GM12878 (cell line): Measurements from ENCODE around the gene ZNF544. TPM values are rescaled to one million over a fixed set of nuclear protein-coding genes. Genes with fewer than 3 reads are reported as not detected.

Experiments used
- ATF7 ChIP-seq: fragments of 450-650 bp; IDR thresholded peaks from 2 replicates; pipeline ENCODE4 v1.6.1; 2016; ENCODE audit warnings: low read depth, mild to moderate bottlenecking
- BMI1 ChIP-seq: fragments of 450-650 bp; IDR thresholded peaks from 2 replicates; pipeline ENCODE4 v1.6.1; 2016; ENCODE audit warnings: mild to moderate bottlenecking, moderate library complexity, borderline replicate concordance
- CBX3 ChIP-seq: fragments of 200-600 bp; sonication (generic); IDR thresholded peaks from 2 replicates; pipeline ENCODE4 v1.6.1; 2016; ENCODE audit warnings: low read depth, borderline replicate concordance
- CREM ChIP-seq: IDR thresholded peaks from 2 replicates; pipeline ENCODE4 v1.6.1; 2014; ENCODE audit warnings: antibody characterized with exemption, low read depth
- DPF2 ChIP-seq: fragments of 450-650 bp; IDR thresholded peaks from 2 replicates; pipeline ENCODE4 v1.6.1; 2017; ENCODE audit warnings: mild to moderate bottlenecking
- FOS ChIP-seq: IDR thresholded peaks from 3 replicates; pipeline ENCODE4 v1.6.1; 2011; ENCODE audit warnings: borderline replicate concordance; ENCODE audit not compliant: insufficient read length; ENCODE audit errors: extremely low read depth
- KDM1A ChIP-seq: fragments of 200-600 bp; sonication (generic); IDR thresholded peaks from 2 replicates; pipeline ENCODE4 v1.6.1; 2016; ENCODE audit warnings: borderline replicate concordance
- MTA2 ChIP-seq: fragments of 450-650 bp; IDR thresholded peaks from 2 replicates; pipeline ENCODE4 v1.6.1; 2016; ENCODE audit warnings: low read depth, mild to moderate bottlenecking, moderate library complexity
- MYB ChIP-seq: fragments of 150-350 bp; IDR thresholded peaks from 2 replicates; pipeline ENCODE4 v1.6.1; 2014; ENCODE audit warnings: mild to moderate bottlenecking, low read depth, low read length, borderline replicate concordance
- POU2F2 ChIP-seq: IDR thresholded peaks from 3 replicates; pipeline ENCODE4 v1.6.1; 2011; ENCODE audit warnings: low read depth, mild to moderate bottlenecking, low read length, borderline replicate concordance
- RELA ChIP-seq: fragments of 450-650 bp; IDR thresholded peaks from 2 replicates; pipeline ENCODE4 v1.8.0; 2014; ENCODE audit warnings: borderline replicate concordance; ENCODE audit not compliant: partially characterized antibody
- SP1 ChIP-seq: IDR thresholded peaks from one replicate; pipeline ENCODE4 v1.6.1; 2011; ENCODE audit warnings: low read depth, low read length
- SUPT20H ChIP-seq: IDR thresholded peaks from 2 replicates; pipeline ENCODE4 v1.6.1; 2011; ENCODE audit warnings: low read depth, mild to moderate bottlenecking, low read length, moderate library complexity, borderline replicate concordance; ENCODE audit not compliant: control insufficient read depth
- TCF3 ChIP-seq: IDR thresholded peaks from 2 replicates; pipeline ENCODE4 v1.6.1; 2012; ENCODE audit warnings: low read depth, mild to moderate bottlenecking, low read length, borderline replicate concordance; ENCODE audit not compliant: insufficient read depth
- polyA plus RNA-seq, 11 experiments: library from polyadenylated mRNA; depleted of rRNA in 4 of 11; unstranded in 6 of 11; stranded (reverse) in 5 of 11; fragments of >200 nt; fragmentation: Nextera tagmentation in 4 of 11; fragmentation: Illumina TruSeq in 1 of 11; extraction: Ambion mirVana in 4 of 11; extraction: Trizol in 1 of 11; gene quantifications; 1 replicate in 1 of 11; 2 replicates in 10 of 11; pipeline versions ENCODE4 v1.2.1 to v1.2.3, GENCODE V29; 2011 to 2016; ENCODE audit warnings: inconsistent platforms in 2 of 11, missing spikeins in 2 of 11, low read depth in 1 of 11
- total RNA-seq, 4 experiments: library from RNA; depleted of rRNA in 3 of 4; stranded (reverse); fragments of >200 nt in 3 of 4; fragmentation: Illumina TruSeq in 1 of 4; extraction: Trizol in 1 of 4; gene quantifications; 2 replicates each; pipeline versions ENCODE4 v1.2.1 to v1.2.3, GENCODE V29; 2013 to 2021
- TF ChIP-seq, protein P1 (sequence below): IDR thresholded peaks from 2 replicates; pipeline ENCODE4 v1.6.1; 2011; ENCODE audit warnings: low read depth, mild to moderate bottlenecking, low read length, moderate library complexity, borderline replicate concordance; ENCODE audit errors: extremely low read depth
- TF ChIP-seq, protein P2 (sequence below): fragments of 450-650 bp; IDR thresholded peaks from 2 replicates; pipeline ENCODE4 v1.6.1; 2017; ENCODE audit warnings: mild to moderate bottlenecking, low read depth, inconsistent platforms; ENCODE audit not compliant: poor library complexity, severe bottlenecking
- TF ChIP-seq, protein P3 (sequence below): IDR thresholded peaks from 2 replicates; pipeline ENCODE4 v1.6.1; 2011; ENCODE audit warnings: mild to moderate bottlenecking, low read depth, low read length, moderate library complexity; ENCODE audit not compliant: insufficient replicate concordance
- TF ChIP-seq, protein P4 (sequence below): fragments of 450-650 bp; IDR thresholded peaks from 2 replicates; pipeline ENCODE4 v1.6.1; 2017; ENCODE audit warnings: mild to moderate bottlenecking
- TF ChIP-seq, protein P5 (sequence below): fragments of 450-650 bp; IDR thresholded peaks from 2 replicates; pipeline ENCODE4 v1.6.1; 2017; ENCODE audit warnings: antibody characterized with exemption, mild to moderate bottlenecking, moderate library complexity

ZNF544 gene
- total and polyA plus RNA-seq, 10 of the 15 experiments (the other 5 are each of a cell fraction or from before 2014, with no cell fraction given), result 27.3 to 70.1 (median 42.6) TPM

DNA sequence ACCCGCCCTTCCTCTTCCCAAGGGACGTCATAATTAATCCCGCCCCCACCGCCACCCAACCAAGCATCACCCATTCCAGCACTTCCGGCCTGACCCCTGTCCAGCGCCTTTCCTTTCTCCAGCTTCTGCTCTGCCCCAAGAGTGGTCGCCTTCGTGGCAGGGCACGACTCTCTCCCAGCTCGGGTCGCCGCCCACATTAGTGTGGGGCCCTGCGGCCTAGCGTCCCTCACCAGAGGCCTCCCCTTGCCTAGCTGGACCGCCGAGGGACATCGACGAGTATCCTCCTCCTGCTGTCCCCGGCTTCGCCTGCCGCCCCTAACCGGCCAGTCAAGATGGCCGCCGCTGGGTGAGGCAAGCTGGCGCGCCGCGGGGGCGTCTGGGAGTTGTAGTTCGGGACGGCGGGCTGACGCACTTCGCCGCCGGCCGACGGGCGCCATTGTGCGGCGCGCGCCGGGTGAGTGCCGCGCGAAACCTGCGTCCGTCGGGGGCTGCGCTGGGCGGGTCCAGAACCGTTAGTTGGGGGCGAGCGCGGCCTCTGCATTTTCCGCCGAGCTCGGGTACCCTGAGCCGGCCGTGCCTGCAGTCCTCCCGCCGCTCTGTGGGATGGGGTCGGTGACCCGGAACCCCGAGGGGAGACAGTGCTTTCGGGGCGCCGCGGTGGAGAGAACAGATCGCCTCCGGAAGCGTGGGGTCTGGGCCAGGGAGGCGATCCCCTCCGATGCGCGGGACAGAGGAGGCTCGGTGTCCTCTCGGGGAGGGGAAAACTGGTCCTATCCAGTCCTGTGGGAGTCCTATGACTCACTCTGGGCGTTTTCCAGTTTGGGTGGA lies 45.5 kb upstream of the ZNF544 start, which contains the start of gene ZNF274 (continued):
- TF ChIP-seq RELA, result no peak
- 0 out of 2 replicates have a peak, but pooled peaks have one; percentile 66 for TF ChIP-seq DPF2
- TF ChIP-seq CREM, result 0 out of 2 replicates have a peak, but pooled peaks have one; percentile 59
- peak; percentile 64 for TF ChIP-seq ATF7
- TF ChIP-seq, protein P1, sequence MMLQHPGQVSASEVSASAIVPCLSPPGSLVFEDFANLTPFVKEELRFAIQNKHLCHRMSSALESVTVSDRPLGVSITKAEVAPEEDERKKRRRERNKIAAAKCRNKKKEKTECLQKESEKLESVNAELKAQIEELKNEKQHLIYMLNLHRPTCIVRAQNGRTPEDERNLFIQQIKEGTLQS, result no peak
- TF ChIP-seq, protein P2, sequence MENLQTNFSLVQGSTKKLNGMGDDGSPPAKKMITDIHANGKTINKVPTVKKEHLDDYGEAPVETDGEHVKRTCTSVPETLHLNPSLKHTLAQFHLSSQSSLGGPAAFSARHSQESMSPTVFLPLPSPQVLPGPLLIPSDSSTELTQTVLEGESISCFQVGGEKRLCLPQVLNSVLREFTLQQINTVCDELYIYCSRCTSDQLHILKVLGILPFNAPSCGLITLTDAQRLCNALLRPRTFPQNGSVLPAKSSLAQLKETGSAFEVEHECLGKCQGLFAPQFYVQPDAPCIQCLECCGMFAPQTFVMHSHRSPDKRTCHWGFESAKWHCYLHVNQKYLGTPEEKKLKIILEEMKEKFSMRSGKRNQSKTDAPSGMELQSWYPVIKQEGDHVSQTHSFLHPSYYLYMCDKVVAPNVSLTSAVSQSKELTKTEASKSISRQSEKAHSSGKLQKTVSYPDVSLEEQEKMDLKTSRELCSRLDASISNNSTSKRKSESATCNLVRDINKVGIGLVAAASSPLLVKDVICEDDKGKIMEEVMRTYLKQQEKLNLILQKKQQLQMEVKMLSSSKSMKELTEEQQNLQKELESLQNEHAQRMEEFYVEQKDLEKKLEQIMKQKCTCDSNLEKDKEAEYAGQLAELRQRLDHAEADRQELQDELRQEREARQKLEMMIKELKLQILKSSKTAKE, result no peak
- TF ChIP-seq CBX3, result no peak
- TF ChIP-seq POU2F2, result no peak; the same call in 1 of the 3 replicates
- no peak for TF ChIP-seq FOS
- TF ChIP-seq BMI1, result no peak
- TF ChIP-seq TCF3, result 0 out of 2 replicates have a peak, but pooled peaks have one; percentile 63
- TF ChIP-seq, protein P3, sequence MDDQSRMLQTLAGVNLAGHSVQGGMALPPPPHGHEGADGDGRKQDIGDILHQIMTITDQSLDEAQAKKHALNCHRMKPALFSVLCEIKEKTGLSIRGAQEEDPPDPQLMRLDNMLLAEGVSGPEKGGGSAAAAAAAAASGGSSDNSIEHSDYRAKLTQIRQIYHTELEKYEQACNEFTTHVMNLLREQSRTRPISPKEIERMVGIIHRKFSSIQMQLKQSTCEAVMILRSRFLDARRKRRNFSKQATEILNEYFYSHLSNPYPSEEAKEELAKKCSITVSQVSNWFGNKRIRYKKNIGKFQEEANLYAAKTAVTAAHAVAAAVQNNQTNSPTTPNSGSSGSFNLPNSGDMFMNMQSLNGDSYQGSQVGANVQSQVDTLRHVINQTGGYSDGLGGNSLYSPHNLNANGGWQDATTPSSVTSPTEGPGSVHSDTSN, result no peak
- TF ChIP-seq MYB, result no peak
- TF ChIP-seq, protein P4, sequence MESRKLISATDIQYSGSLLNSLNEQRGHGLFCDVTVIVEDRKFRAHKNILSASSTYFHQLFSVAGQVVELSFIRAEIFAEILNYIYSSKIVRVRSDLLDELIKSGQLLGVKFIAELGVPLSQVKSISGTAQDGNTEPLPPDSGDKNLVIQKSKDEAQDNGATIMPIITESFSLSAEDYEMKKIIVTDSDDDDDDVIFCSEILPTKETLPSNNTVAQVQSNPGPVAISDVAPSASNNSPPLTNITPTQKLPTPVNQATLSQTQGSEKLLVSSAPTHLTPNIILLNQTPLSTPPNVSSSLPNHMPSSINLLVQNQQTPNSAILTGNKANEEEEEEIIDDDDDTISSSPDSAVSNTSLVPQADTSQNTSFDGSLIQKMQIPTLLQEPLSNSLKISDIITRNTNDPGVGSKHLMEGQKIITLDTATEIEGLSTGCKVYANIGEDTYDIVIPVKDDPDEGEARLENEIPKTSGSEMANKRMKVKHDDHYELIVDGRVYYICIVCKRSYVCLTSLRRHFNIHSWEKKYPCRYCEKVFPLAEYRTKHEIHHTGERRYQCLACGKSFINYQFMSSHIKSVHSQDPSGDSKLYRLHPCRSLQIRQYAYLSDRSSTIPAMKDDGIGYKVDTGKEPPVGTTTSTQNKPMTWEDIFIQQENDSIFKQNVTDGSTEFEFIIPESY, result no peak
- TF ChIP-seq SP1, result peak; percentile 38
- no peak for TF ChIP-seq MTA2
- no peak for TF ChIP-seq SUPT20H
- no peak for TF ChIP-seq KDM1A
- TF ChIP-seq, protein P5, sequence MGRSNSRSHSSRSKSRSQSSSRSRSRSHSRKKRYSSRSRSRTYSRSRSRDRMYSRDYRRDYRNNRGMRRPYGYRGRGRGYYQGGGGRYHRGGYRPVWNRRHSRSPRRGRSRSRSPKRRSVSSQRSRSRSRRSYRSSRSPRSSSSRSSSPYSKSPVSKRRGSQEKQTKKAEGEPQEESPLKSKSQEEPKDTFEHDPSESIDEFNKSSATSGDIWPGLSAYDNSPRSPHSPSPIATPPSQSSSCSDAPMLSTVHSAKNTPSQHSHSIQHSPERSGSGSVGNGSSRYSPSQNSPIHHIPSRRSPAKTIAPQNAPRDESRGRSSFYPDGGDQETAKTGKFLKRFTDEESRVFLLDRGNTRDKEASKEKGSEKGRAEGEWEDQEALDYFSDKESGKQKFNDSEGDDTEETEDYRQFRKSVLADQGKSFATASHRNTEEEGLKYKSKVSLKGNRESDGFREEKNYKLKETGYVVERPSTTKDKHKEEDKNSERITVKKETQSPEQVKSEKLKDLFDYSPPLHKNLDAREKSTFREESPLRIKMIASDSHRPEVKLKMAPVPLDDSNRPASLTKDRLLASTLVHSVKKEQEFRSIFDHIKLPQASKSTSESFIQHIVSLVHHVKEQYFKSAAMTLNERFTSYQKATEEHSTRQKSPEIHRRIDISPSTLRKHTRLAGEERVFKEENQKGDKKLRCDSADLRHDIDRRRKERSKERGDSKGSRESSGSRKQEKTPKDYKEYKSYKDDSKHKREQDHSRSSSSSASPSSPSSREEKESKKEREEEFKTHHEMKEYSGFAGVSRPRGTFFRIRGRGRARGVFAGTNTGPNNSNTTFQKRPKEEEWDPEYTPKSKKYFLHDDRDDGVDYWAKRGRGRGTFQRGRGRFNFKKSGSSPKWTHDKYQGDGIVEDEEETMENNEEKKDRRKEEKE, result no peak
